ENCODE results near the gene CSNK1G2.

The CSNK1G2 gene

DNA sequence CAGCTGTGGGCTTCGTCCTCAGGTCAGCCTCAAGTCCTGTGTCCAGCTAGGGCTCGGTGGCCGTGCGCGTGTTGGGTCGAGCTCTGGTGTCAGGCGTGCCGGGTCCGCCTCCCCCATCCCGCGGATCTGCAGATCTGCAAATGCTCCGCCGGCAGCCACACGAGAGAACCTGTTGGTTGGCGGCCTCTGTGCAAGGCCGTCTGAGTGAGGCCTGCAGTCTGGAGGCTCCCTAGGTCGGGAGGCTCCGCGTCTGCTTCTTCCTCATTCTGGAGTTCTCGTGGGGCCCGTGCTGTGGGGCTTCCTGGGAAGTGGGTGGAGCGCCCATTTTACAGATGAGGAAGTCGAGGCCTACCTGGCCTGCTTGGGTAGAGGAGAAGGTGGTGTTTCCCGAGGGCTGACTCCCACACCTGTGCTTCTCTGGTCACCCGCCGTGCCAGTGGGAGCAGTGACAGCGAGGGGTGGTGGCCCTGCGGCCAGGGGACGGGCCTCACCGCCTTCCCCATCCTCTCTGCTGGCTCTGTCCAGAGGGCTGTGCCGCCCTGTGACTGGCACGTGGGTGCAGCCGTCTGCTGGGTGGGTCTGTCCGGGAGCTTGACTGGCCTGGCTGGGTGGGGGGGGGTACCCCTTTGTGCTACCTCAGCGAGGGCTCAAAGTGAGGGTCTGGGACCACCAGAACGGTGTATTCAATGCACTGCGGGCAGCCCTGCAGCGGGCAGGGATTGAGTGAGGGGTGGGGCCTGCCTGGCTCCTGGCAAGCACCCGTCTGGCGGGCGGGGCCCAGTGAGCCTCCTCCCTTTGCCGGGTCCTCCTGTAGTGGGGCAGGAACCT is 3.3 kb downstream of the CSNK1G2 start:
- Histone ChIP-seq H3K27me3 (ENCODE audit: control insufficient read depth in 1 of 2, insufficient read depth in 1 of 2, low read length in 2 of 2) (no peaks in the 10 kb centered on the region), H3K14ac (ENCODE audit: low read length in 2 of 2) (peak overlapping the region in 1 of 2 experiments; percentile 27), H3K79me1 (replicated peaks; ENCODE audit: low read length, poor library complexity, severe bottlenecking) (no peaks in the 10 kb centered on the region), H3K18ac (ENCODE audit: low read depth in 1 of 2, low read length in 2 of 2) (no peak overlapping the region), H3K4me2 (ENCODE audit: low read length, poor library complexity, severe bottlenecking) (no peak overlapping the region), H3K9me3 (ENCODE audit: control insufficient read depth, low read length) (no peaks in the 10 kb centered on the region), H2BK120ac (ENCODE audit: low read depth, low read length) (no peak overlapping the region), H3K36me3 (ENCODE audit: control insufficient read depth in 1 of 2, insufficient read depth in 2 of 2, low read depth in 1 of 2, low read length in 2 of 2) (peaks cover 0 to 29% of the 10 kb centered on the region in 2 experiments), H3K4me3 (ENCODE audit: insufficient read depth in 1 of 2, low read depth in 1 of 2, low read length in 2 of 2) (no peak overlapping the region), H3K4me1 (ENCODE audit: control insufficient read depth, insufficient read depth, low read depth, low read length) (peaks cover 47% of the 10 kb centered on the region), H3K23ac (ENCODE audit: low read length in 2 of 2) (peak overlapping the region; percentile 6 to 90), H4K8ac (ENCODE audit: low read length) (peak overlapping the region; percentile 22), H2BK5ac (ENCODE audit: low read depth, low read length, poor library complexity, severe bottlenecking) (no peak overlapping the region), H2BK12ac (ENCODE audit: low read length in 2 of 2) (no peak overlapping the region), H2BK15ac (ENCODE audit: low read depth, poor library complexity, severe bottlenecking) (no peak overlapping the region), H2AK5ac (ENCODE audit: low read length, severe bottlenecking) (no peak overlapping the region), H3K9ac (ENCODE audit: low read length) (no peak overlapping the region), H3K4ac (ENCODE audit: low read depth in 1 of 2, low read length in 2 of 2) (no peak overlapping the region), H4K91ac (ENCODE audit: low read length) (peak overlapping the region; percentile 34), H2AFZ (ENCODE audit: low read depth, low read length) (no peak overlapping the region), H3K27ac (ENCODE audit: low read length, poor library complexity, severe bottlenecking) (no peak overlapping the region)
- 93% methylated on average over 40 of the region's 42 CpGs for WGBS
- DNase-seq = no peak

DNA sequence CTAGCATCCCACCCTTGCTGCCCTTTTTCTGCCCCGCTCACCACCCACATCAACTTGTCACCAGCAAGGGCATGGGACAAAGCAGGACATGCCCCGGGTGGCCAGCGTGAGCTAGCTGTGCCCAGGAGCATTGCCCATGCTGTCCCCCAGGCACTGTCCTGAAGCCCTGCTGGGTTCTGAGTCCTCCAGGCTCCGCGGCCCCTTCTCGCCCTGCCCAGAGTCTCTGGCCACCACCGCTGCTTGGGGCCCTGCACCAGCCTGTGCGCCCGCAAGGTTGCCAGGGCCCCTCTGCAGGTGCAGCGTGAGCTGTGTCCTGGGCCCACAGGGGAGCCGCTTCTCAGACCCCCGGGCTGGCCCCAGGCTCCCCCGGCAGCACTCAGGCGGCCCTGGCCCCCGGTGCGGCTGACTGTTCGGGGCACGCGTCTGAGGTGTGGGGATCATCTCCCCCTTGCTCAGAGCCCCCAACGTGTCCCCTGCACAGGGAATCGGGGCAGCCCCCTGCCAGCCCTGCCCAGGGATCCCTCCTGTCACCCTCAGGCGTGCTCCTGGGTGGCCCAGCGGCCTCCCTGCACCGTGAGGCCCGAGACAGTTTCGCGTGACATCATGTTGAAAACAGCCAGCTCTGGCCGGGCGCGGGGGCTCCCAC is 4.1 kb downstream of the CSNK1G2 start:
- 94% methylated on average over 30 of the region's 30 CpGs for WGBS
- Histone ChIP-seq H3K79me1 (replicated peaks; ENCODE audit: low read length, poor library complexity, severe bottlenecking) (no peaks in the 10 kb centered on the region), H3K4me3 (ENCODE audit: insufficient read depth in 1 of 2, low read depth in 1 of 2, low read length in 2 of 2) (no peak overlapping the region), H3K36me3 (ENCODE audit: control insufficient read depth in 1 of 2, insufficient read depth in 2 of 2, low read depth in 1 of 2, low read length in 2 of 2) (peaks cover 0 to 35% of the 10 kb centered on the region in 2 experiments), H3K4me1 (ENCODE audit: control insufficient read depth, insufficient read depth, low read depth, low read length) (peaks cover 42% of the 10 kb centered on the region), H3K9ac (ENCODE audit: low read length) (no peak overlapping the region), H3K14ac (ENCODE audit: low read length in 2 of 2) (peak overlapping the region in 1 of 2 experiments; percentile 27), H3K18ac (ENCODE audit: low read depth in 1 of 2, low read length in 2 of 2) (no peak overlapping the region), H3K27ac (ENCODE audit: low read length, poor library complexity, severe bottlenecking) (no peak overlapping the region), H2BK12ac (ENCODE audit: low read length in 2 of 2) (no peak overlapping the region), H2BK15ac (ENCODE audit: low read depth, poor library complexity, severe bottlenecking) (no peak overlapping the region), H3K4ac (ENCODE audit: low read depth in 1 of 2, low read length in 2 of 2) (no peak overlapping the region), H2AK5ac (ENCODE audit: low read length, severe bottlenecking) (no peak overlapping the region), H3K23ac (ENCODE audit: low read length in 2 of 2) (no peak overlapping the region), H2BK5ac (ENCODE audit: low read depth, low read length, poor library complexity, severe bottlenecking) (no peak overlapping the region), H2BK120ac (ENCODE audit: low read depth, low read length) (no peak overlapping the region), H4K8ac (ENCODE audit: low read length) (peak overlapping the region; percentile 22), H4K91ac (ENCODE audit: low read length) (no peak overlapping the region), H3K4me2 (ENCODE audit: low read length, poor library complexity, severe bottlenecking) (no peak overlapping the region), H2AFZ (ENCODE audit: low read depth, low read length) (no peak overlapping the region), H3K27me3 (ENCODE audit: control insufficient read depth in 1 of 2, insufficient read depth in 1 of 2, low read length in 2 of 2) (no peaks in the 10 kb centered on the region), H3K9me3 (ENCODE audit: control insufficient read depth, low read length) (no peaks in the 10 kb centered on the region)
- no peak for DNase-seq

DNA sequence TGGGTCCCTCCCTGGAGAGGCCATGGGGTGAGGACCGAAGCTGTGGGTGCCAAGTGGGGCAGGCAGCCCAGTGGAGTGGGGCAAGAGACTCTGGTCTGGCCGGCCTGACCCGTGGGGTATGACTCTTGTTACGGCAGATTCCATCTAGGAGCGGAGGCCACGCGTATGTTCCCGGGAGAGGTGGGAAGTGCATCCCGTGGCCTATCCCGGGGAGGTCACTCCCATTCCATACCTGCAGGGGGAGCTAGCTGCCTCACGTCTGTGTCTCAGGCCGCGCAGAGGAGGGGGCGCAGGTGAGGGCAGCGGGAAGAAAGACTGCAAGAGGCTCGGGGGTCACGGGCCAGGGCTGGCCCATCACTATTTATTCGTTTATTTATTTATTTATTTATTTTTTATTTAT is 4.9 kb downstream of the CSNK1G2 start:
- 71% methylated on average over 11 of the region's 18 CpGs for WGBS

DNA sequence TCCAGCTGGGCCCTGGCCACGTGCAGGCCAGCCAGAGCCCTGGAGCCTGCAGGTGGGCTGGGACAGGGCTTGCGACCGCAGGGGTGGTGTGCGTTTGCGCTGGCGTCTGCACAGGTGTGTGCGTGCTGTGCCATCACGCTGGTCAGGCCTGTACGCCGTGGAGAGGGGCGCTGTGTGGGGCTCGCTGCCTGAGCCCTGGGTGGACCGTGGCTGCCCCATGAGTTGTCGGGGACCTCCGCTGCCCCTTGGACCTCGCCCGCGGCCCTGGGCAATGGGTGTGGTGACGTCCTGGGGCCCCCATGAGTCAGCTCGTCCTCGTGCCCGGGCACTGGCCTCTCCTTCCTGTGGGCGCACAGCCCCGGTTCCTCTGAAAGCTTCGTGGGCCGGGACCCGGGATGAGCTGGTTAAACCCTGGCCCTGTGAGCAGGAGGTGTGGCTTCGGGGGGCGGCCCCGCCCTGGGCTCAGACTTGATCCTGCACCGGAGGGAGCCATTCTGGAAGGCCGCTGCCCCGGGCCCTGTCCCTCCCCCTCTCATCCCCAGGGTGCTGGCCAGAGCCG is 6.8 kb downstream of the CSNK1G2 start:
- H3K4ac ChIP-seq (ENCODE audit: low read depth in 1 of 2, low read length in 2 of 2) = no peak overlapping the region
- H3K4me2 ChIP-seq (ENCODE audit: low read length, poor library complexity, severe bottlenecking) = no peak overlapping the region
- H3K36me3 ChIP-seq (ENCODE audit: control insufficient read depth in 1 of 2, insufficient read depth in 2 of 2, low read depth in 1 of 2, low read length in 2 of 2) = peaks cover 0 to 50% of the 10 kb centered on the region in 2 experiments
- H3K4me1 ChIP-seq (ENCODE audit: control insufficient read depth, insufficient read depth, low read depth, low read length) = peaks cover 37% of the 10 kb centered on the region
- H4K8ac ChIP-seq (ENCODE audit: low read length) = no peak overlapping the region
- no peak overlapping the region for H3K27ac ChIP-seq (ENCODE audit: low read length, poor library complexity, severe bottlenecking)
- H3K79me1 ChIP-seq (replicated peaks; ENCODE audit: low read length, poor library complexity, severe bottlenecking) = no peaks in the 10 kb centered on the region
- H3K9me3 ChIP-seq (ENCODE audit: control insufficient read depth, low read length) = no peaks in the 10 kb centered on the region
- no peak overlapping the region for H2AK5ac ChIP-seq (ENCODE audit: low read length, severe bottlenecking)
- no peaks in the 10 kb centered on the region for H3K27me3 ChIP-seq (ENCODE audit: control insufficient read depth in 1 of 2, insufficient read depth in 1 of 2, low read length in 2 of 2)
- H2BK15ac ChIP-seq (ENCODE audit: low read depth, poor library complexity, severe bottlenecking) = no peak overlapping the region
- H3K18ac ChIP-seq (ENCODE audit: low read depth in 1 of 2, low read length in 2 of 2) = no peak overlapping the region
- 91% methylated on average over 34 of the region's 34 CpGs for WGBS
- H2BK5ac ChIP-seq (ENCODE audit: low read depth, low read length, poor library complexity, severe bottlenecking) = no peak overlapping the region
- no peak for DNase-seq
- H3K4me3 ChIP-seq (ENCODE audit: insufficient read depth in 1 of 2, low read depth in 1 of 2, low read length in 2 of 2) = no peak overlapping the region
- H3K9ac ChIP-seq (ENCODE audit: low read length) = no peak overlapping the region
- no peak overlapping the region for H2BK120ac ChIP-seq (ENCODE audit: low read depth, low read length)
- no peak overlapping the region for H2AFZ ChIP-seq (ENCODE audit: low read depth, low read length)
- H3K14ac ChIP-seq (ENCODE audit: low read length in 2 of 2) = no peak overlapping the region
- H3K23ac ChIP-seq (ENCODE audit: low read length in 2 of 2) = no peak overlapping the region
- H2BK12ac ChIP-seq (ENCODE audit: low read length in 2 of 2) = no peak overlapping the region
- H4K91ac ChIP-seq (ENCODE audit: low read length) = peak overlapping the region; percentile 37

More for the DNA sequence above, 4.9 kb downstream of the CSNK1G2 start:
- no peak overlapping the region for H2BK12ac ChIP-seq (ENCODE audit: low read length in 2 of 2)
- H3K9me3 ChIP-seq (ENCODE audit: control insufficient read depth, low read length) = no peaks in the 10 kb centered on the region
- H3K79me1 ChIP-seq (replicated peaks; ENCODE audit: low read length, poor library complexity, severe bottlenecking) = no peaks in the 10 kb centered on the region
- H2BK120ac ChIP-seq (ENCODE audit: low read depth, low read length) = no peak overlapping the region
- no peak overlapping the region for H3K9ac ChIP-seq (ENCODE audit: low read length)
- H3K4me2 ChIP-seq (ENCODE audit: low read length, poor library complexity, severe bottlenecking) = no peak overlapping the region
- H3K18ac ChIP-seq (ENCODE audit: low read depth in 1 of 2, low read length in 2 of 2) = no peak overlapping the region
- no peak overlapping the region for H3K4ac ChIP-seq (ENCODE audit: low read depth in 1 of 2, low read length in 2 of 2)
- DNase-seq = peak; percentile 44
- no peak overlapping the region for H4K91ac ChIP-seq (ENCODE audit: low read length)
- H3K27me3 ChIP-seq (ENCODE audit: control insufficient read depth in 1 of 2, insufficient read depth in 1 of 2, low read length in 2 of 2) = no peaks in the 10 kb centered on the region
- no peak overlapping the region for H3K23ac ChIP-seq (ENCODE audit: low read length in 2 of 2)
- no peak overlapping the region for H3K27ac ChIP-seq (ENCODE audit: low read length, poor library complexity, severe bottlenecking)
- H2AK5ac ChIP-seq (ENCODE audit: low read length, severe bottlenecking) = no peak overlapping the region
- no peak overlapping the region for H3K4me3 ChIP-seq (ENCODE audit: insufficient read depth in 1 of 2, low read depth in 1 of 2, low read length in 2 of 2)
- H2BK5ac ChIP-seq (ENCODE audit: low read depth, low read length, poor library complexity, severe bottlenecking) = no peak overlapping the region
- no peak overlapping the region for H4K8ac ChIP-seq (ENCODE audit: low read length)
- H2AFZ ChIP-seq (ENCODE audit: low read depth, low read length) = no peak overlapping the region
- H3K4me1 ChIP-seq (ENCODE audit: control insufficient read depth, insufficient read depth, low read depth, low read length) = peaks cover 39% of the 10 kb centered on the region
- H3K36me3 ChIP-seq (ENCODE audit: control insufficient read depth in 1 of 2, insufficient read depth in 2 of 2, low read depth in 1 of 2, low read length in 2 of 2) = peaks cover 0 to 41% of the 10 kb centered on the region in 2 experiments
- no peak overlapping the region for H2BK15ac ChIP-seq (ENCODE audit: low read depth, poor library complexity, severe bottlenecking)
- H3K14ac ChIP-seq (ENCODE audit: low read length in 2 of 2) = no peak overlapping the region

All from mesenchymal stem cell (in vitro differentiated cells and primary cell).